KBM-7 (cell line): ENCODE results near the gene FOXK1.

Source experiments
- DNase-seq: peaks from one replicate; pipeline ENCODE4 v3.0.0-alpha.2; 2015
- in situ Hi-C: fragments of 300-500 bp; cut with MboI; formaldehyde crosslinking; loops from 2 replicates; pipeline ENCODE4 v1.14.3; 2020; ENCODE audit warnings: low sequenced_read_pairs, low pct_unique_long_range_greater_than_20kb, mixed read lengths

The FOXK1 gene

DNA sequence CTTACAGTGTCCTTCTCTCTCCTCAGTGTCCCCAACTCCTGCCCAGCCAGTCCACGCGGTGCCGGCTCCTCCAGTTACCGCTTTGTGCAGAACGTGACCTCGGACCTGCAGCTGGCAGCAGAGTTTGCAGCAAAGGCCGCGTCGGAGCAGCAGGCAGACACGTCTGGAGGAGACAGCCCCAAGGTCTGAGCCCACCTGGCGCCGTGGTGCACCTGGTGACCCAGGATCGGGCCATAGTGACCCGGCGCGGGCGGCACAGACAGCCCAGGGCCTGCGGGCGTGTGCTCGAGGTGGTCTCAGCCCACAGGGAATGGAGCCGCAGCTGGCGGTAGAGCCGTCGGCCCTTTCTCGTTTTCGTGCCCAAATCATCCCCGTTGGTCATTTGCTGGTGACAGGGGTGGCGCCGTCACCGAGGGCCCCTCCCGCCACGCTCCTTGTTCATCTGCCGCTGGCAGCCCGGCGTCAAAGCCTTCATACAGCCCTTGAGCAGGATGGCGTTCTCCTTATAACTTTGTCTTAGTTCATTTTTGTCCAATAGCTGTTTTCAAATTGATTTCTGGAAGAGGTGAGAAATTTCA lies 72.4 kb downstream of the FOXK1 start:
- in situ Hi-C loops: no loop called here
- no peak for DNase-seq

DNA sequence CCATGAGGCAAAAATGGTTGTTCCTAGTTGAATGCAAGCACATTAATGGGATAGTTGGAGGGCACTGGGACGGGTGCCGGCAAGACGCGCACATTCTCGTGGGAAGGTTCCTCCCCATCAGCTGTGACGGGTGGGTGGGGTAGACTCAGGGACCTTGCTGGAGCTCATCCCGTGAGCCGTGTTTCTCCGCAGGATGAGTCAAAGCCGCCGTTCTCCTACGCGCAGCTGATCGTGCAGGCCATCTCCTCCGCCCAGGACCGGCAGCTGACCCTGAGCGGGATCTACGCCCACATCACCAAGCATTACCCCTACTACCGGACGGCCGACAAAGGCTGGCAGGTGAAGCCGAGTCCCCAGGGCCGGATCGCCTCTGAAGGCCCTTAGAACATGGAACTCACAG lies 73.0 kb downstream of the FOXK1 start:
- in situ Hi-C loops: no loop called here
- DNase-seq: no peak

DNA sequence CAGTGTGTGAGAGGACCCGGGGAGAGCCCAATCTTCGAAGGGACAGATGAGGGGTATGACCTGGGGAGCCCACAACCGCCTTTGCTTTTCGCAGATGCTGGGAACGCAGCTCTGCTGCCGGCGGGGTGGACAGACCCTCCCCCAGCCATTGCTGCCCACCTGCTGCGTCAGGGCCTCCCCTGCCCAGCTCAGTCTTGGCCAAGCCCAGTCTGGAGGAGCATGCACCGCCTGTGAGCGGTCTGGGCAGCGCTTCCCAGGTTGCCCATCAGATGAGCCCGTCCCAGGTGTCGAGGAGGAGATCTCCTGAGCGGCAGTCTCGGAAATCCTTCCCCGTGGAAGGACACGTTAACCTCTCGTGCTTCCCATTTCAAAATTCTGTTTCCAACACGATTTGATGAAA lies 76.0 kb downstream of the FOXK1 start:
- in situ Hi-C loops: no loop called here

DNA sequence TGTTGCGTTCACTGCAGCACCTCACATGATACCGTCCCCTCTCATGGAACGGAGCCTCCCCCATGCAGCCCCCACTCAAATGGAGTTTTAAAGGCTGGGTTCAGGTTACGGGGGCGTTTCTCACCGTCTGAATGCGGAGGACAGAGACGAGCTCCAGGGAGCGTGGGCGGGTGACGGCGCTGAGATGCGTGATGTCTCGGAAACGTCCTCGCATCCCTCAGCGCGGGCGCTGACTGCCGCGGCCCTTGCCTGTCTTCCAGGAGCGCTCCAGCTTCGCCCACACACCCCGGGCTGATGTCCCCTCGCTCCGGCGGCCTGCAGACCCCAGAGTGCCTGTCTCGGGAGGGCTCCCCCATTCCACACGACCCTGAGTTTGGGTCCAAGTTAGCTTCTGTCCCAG lies 76.7 kb downstream of the FOXK1 start:
- no peak for DNase-seq
- in situ Hi-C loops: no loop called here

More for the DNA sequence above, 76.0 kb downstream of the FOXK1 start:
- DNase-seq: no peak

DNA sequence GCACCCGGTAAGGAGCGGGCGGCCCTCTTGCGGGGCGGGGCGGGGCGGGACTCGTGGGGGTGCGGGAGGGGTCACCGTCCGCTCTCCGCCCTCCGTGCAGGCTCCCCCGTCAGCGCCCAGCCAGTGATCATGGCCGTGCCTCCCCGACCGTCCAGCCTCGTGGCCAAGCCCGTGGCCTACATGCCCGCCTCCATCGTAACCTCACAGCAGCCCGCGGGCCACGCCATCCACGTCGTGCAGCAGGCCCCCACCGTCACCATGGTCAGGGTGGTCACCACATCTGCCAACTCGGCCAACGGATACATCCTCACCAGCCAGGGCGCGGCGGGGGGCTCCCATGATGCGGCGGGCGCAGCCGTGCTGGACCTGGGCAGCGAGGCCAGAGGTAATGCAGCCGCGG lies 77.1 kb downstream of the FOXK1 start:
- in situ Hi-C loops: no loop called here
- no peak for DNase-seq

DNA sequence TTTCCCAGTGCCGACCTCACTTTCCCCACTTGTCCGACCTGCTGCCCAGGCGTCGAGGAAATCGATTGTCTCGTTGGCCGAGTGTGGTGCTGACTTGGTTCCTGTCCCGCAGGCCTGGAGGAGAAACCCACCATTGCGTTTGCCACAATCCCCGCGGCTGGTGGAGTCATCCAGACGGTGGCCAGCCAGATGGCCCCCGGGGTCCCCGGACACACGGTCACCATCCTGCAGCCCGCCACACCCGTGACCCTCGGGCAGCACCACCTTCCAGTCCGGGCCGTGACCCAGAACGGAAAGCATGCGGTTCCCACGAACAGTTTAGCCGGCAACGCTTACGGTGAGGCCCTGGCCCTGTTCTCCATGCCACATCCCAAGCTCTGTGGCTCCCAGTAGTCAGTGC lies 78.9 kb downstream of the FOXK1 start:
- in situ Hi-C loops: no loop called here
- DNase-seq: no peak

DNA sequence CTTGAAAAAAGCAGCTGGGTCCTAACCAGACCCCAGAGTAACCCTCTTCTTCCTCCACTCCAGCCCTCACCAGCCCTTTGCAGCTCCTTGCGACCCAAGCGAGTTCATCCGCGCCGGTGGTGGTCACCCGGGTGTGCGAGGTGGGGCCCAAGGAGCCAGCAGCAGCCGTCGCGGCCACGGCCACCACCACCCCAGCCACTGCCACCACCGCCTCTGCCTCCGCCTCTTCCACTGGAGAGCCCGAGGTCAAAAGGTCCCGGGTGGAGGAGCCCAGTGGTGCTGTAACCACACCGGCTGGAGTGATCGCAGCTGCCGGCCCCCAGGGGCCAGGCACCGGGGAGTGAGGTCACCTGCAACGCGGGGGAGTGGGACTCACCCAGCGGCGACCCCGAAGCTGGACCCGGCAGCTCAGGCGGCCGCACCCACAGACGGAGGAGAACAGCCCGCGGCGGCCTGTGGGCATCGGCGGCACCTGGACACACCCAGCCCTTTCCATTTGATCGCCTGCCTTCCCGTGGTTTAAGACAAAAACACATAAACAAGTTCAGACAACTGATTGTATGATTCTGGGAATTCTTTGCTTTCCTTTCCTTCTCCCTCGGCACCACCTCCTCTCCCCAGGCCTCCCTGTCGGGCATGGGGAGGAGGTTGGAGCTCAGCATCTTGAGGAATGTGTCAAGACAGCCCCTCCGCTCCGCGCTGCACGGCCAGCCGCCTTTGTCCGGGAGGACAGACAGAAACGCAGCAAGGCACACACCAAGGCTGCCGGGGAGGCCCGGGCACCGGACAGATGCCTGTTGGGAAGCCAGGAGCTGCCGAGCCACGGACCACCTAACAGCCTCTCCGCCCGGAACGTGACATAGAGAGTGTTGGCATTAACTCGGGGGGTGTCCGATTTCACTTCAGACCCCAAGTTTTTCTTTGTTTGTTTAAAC lies 80.3 kb downstream of the FOXK1 start:
- no peak for DNase-seq
- in situ Hi-C loops: no loop called here

DNA sequence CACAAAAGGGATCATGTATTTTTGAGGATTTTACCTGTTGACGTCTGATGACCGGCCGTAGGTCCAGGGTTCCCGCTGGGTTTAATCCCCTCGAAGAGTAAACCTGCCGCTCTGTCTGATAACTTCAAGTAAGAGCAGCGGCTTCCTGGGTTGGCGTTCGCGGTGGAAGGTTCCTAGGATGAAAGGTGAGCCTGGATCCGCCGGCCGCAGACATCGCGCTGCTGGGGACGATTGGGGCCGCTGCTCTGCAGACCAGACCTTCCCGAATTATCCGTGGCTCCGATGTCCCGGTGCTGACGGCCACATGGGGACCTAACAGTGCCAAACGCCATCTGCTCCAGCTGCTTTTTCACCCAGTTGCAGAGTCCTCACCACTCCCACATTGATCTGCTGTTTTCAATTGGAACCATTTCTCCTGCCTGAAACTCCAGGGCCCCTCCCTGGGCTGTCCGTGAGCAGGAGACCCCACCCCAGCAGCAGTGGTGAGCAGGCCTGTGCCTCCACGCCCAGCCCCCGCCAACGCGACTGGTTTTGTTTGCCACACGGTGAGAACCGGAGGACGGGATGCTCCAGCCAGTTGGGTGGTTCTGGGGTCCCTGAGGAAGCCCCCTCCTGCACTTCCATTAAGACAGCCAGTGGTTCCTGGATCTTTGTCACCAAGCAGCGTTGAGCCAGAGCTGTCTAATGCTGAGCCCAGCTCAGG lies 81.1 kb downstream of the FOXK1 start:
- no peak for DNase-seq
- in situ Hi-C loops: no loop called here

DNA sequence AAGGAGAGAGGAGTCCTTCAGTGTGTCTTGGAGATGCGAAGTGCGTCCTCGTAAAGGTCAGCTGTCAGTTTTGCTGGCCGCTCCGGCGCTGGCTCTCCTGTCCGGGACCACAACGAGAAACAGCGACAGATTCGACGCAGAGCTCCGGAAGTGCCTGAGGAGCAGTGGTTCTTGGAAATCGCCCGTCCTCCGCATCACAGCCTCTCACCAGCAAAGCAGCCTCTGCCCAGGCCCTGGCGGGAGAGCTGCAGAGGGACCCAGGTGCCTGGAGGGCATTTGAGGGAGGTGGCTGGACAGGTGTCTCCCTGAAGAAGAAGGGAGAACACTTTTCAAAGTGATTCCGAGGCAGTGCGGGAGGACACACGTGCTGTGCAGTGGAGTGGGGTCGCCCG lies 81.7 kb downstream of the FOXK1 start:
- in situ Hi-C loops: no loop called here
- DNase-seq: no peak

DNA sequence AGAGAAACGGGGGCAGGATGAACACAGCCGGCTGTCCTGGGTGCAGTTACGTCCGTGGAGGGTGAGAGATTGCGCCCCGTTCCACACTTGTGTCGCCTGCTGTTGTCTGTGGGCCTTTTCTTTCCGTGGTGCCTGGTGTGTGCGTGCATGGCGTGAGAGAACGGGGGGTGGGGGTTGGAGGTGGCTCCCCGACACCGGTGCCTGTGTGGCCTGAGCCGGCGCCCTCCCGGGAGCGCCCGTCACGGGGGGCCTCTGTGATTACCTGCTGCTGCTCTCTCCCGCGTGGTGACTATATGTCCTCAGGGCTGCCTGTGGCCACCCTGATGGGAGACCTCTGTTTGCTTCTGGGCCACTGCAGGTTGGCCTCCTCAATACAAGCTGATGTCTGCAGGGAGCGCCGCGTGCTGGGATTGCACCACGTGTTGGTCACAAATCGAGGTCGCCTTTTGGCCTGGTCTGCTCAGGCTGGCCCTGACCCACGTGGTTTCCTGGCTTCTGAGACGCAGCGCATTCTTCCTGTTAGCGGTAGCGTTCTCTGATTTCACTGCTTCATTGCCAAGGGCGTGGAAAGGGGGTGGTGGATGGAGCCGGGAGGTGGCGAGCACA lies 82.4 kb downstream of the FOXK1 start:
- DNase-seq: no peak
- in situ Hi-C loops: no loop called here

DNA sequence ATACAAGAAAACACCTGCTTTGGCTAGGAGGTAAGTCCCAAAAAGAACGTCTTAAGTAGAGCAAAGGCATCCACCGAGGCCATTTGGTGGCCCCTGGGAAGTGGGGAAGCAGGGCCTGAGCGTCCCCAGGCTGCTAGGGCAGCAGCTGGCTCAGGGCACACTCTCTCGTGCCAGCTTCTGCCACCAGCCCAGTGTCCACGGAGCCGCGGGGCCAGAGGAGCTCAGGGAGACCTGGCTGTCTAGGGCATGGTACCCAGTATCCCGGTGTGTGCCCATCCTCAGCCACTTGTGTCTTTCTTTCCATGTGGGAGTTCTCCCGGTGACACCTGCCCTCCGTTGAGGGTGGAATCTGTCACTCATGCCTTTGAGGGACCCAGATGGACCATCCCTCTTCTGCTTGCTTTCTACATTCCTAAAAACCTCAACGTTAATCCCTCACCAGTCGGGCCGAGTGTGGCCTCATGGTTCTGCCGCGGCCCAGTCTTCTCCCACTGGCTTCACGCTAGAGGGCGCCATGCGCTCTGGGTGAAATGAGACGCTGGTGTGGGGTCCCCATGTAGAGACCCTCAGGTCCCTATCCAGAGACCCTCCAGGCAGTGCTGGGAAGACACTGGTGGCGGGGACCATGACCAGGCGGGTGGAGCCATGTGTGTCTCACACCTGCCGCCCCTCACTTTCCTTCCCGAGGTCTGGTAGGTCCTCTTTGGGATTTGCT lies 83.8 kb downstream of the FOXK1 start:
- DNase-seq: no peak
- in situ Hi-C loops: no loop called here

DNA sequence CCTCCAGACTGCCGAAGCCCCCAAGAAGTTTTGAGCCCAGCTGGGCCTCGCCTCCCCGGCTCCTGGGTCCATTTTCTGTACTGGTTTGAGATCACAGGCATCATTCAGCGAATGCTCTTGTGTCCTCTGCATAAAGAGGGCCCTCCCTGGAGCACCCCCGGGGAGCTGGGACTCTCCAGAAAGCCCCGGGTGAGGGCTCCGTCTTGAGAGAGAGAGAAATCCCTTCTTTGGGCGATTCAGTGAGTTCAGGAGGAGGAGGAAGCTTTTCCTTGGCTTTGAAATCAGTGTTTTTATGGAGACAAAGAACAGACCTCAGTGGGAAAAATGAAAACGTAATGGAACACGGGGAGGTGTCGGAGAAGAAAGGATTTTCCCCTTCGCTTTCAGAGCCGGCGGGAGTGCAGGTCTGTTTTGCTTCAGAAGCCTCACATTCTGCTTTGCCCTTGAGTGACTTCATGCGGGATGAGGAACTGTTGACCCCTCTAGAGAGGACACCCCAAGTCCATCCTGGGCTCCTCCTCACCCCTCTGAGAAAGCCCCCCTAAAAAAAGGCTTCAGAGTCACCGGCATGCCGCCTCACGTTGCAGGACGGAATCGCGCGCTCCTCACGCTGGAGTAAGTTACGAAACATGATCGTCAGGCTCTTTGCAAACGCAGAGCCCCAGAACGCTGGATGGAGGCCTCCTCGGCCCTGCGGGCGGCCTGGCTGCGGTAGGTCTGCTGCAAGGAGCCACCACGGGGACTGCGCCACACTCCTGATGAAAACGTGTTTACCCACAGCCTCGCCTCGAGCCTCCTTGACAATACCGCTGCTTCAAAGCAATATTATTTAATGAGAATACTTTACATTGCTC lies 84.8 kb downstream of the FOXK1 start:
- DNase-seq: no peak
- in situ Hi-C loops: no loop called here

DNA sequence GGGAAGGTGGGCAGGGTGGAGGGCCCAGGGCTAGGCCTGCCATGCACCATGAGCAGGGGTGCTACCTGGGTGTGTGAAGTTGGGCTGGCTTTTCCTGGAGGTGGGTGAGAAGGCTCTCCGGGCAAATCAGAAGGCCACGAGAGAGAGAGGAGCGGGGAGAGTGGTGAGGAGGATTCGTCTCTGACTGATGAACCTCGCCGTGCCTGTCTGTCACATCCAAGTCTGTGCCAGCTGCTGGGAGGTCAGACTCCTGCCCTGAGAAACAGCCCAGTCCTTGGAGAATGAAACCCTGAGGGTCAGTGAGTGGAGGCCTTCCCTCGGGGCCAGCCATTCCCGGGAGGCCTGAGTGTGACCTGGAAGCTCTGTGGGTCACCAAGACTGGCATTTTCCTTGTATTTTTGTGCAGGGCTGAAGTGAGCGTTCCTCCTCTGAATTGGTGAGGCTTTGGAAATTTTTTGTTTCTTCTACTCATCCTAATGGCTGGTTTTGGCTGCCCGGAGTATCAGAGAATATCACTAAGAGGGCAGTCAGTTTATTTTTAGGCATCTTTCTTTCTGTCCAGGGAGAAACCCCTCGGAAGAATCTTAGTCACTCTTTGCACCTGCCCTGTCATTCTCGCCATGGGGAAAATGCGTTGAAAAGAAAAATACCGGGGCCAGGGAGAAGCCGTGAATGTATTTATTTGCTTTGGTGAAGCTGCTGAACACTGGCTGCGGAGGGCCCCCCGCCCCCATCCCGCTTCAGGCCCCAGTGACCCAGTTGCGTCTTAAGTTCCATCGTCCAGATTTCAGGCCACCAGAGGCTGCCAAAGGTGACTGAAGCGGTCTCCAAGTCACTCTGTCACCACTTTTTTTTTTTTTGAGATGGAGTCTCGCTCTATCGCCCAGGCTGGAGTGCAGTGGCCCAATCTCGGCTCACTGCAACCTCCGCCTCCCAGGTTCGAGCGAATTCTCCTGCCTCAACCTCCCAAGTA lies 86.8 kb downstream of the FOXK1 start:
- DNase-seq: no peak
- in situ Hi-C loops: no loop called here

DNA sequence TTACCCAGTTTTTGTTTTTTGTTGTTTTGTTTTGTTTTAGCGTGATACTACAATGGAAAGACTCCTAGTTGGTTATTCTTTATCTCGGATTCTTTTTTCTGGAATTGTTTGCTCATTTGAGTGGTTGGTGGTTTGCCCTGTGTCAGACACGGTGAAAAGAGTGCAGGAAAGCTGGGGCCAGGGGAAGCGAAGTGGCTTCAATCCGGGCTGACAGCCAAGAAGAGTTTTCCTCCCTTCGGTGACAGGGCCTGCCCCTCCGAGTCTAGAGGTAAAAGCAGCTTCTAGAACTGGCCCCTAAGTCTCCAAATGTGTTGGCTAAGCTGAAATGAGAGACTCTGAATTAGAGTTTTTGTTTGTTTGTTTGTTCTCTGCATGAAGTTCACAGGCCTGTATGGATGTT lies 87.7 kb downstream of the FOXK1 start:
- in situ Hi-C loops: no loop called here
- no peak for DNase-seq

DNA sequence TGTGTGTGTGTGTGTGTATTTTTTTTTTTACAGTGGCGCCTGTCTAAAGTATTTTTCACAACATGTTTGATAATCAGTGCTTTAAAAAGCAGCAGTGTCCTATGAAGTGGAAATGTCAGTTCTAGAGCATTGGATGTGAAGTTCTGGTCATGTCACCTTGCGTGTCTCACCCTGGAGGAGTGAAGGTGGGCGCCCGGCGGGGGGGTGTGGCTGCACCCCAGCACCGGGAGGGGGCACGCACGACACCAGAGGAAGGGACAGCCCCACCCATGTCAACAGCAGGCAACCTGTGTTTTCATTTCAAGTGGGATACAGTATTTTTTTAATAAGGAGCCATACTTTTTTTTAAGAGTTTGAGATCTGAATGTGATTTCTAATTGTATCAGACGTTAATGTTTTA lies 88.8 kb downstream of the FOXK1 start:
- no peak for DNase-seq
- in situ Hi-C loops: no loop called here

DNA sequence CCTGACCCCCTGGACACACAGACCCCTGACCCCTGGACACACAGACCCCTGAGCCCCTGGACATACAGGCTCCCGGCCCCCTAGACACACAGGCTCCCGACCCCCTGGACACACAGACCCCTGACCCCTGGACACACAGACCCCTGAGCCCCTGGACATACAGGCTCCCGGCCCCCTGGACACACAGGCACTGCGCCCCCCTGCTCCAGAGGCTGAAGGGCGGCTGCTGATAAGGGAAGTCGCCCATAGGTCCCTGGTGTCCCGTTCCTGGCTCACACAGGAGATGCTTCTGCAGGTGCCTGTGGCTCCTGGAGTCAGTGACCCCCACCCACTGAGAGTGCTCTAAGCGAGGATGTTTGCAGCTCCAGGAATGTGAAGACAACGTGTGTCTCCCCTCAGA lies 89.6 kb downstream of the FOXK1 start:
- DNase-seq: no peak
- in situ Hi-C loops: no loop called here

DNA sequence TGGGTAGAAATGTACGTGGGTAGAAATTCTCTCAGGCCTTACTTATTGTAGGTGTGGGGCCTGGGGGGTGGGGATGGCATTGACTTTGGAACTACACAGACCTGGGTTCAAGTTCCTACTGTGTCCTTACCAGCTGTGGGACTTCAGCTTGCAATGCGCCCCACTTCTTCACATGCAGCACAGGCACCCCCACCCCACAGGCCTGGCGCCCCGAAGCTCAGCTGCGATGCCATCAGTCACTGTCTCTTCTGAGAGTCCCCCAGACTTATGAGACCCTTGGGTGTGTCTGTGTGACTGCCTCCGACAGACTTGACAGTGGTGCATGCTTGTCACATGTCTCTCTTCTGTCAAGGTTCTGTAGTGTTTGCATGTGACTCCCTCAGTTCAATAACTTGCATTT lies 90.2 kb downstream of the FOXK1 start:
- no peak for DNase-seq
- in situ Hi-C loops: no loop called here
